ENCODE results near the gene NEU4.
"Not testable (repeated sequence)": the region's sequence is repeated elsewhere in the genome, so short reads cannot be mapped to it uniquely, and the experiment has no call there.

Gene NEU4

GRCh38 chr2:241812730-241813643, 4.0 kb downstream of the NEU4 start:
- Histone ChIP-seq H3K9me3 (ENCODE audit: low read length) (no peaks in the 10 kb centered on the region), H3K9ac (ENCODE audit: low read length) (no peak overlapping the region), H3K36me3 (ENCODE audit: insufficient read depth, low read length) (no peaks in the 10 kb centered on the region), H3K4me1 (ENCODE audit: insufficient read depth, low read length) (no peaks in the 10 kb centered on the region), H3K27me3 (ENCODE audit: control insufficient read depth in 1 of 2, insufficient read depth in 2 of 2, low read length in 2 of 2) (peaks cover 0 to 17% of the 10 kb centered on the region in 2 donors), H3K27ac (ENCODE audit: low read depth, low read length) (no peak overlapping the region), H3K4me3 (ENCODE audit: low read depth in 1 of 2, low read length in 2 of 2) (no peak overlapping the region)

GRCh38 chr2:241813644-241814392, 4.8 kb downstream of the NEU4 start:
- no peaks in the 10 kb centered on the region for H3K9me3 ChIP-seq (ENCODE audit: low read length)
- H3K27ac ChIP-seq (ENCODE audit: low read depth, low read length): no peak overlapping the region
- H3K9ac ChIP-seq (ENCODE audit: low read length): no peak overlapping the region
- H3K27me3 ChIP-seq (ENCODE audit: control insufficient read depth in 1 of 2, insufficient read depth in 2 of 2, low read length in 2 of 2): peaks cover 0 to 17% of the 10 kb centered on the region in 2 donors
- H3K36me3 ChIP-seq (ENCODE audit: insufficient read depth, low read length): no peaks in the 10 kb centered on the region
- no peaks in the 10 kb centered on the region for H3K4me1 ChIP-seq (ENCODE audit: insufficient read depth, low read length)
- no peak overlapping the region for H3K4me3 ChIP-seq (ENCODE audit: low read depth in 1 of 2, low read length in 2 of 2)

GRCh38 chr2:241814393-241814642, 5.3 kb downstream of the NEU4 start:
- H3K36me3 ChIP-seq (ENCODE audit: insufficient read depth, low read length): no peaks in the 10 kb centered on the region
- no peak overlapping the region for H3K9ac ChIP-seq (ENCODE audit: low read length)
- no peak overlapping the region for H3K4me3 ChIP-seq (ENCODE audit: low read depth in 1 of 2, low read length in 2 of 2)
- no peaks in the 10 kb centered on the region for H3K9me3 ChIP-seq (ENCODE audit: low read length)
- H3K27me3 ChIP-seq (ENCODE audit: control insufficient read depth in 1 of 2, insufficient read depth in 2 of 2, low read length in 2 of 2): peaks cover 0 to 17% of the 10 kb centered on the region in 2 donors
- H3K4me1 ChIP-seq (ENCODE audit: insufficient read depth, low read length): no peaks in the 10 kb centered on the region
- H3K27ac ChIP-seq (ENCODE audit: low read depth, low read length): no peak overlapping the region

- Histone ChIP-seq H3K27me3 (ENCODE audit: control insufficient read depth in 1 of 2, insufficient read depth in 2 of 2, low read length in 2 of 2) (peaks cover 0 to 17% of the 10 kb centered on the region in 2 donors), H3K9me3 (ENCODE audit: low read length) (no peaks in the 10 kb centered on the region), H3K27ac (ENCODE audit: low read depth, low read length) (no peak overlapping the region), H3K4me3 (ENCODE audit: low read depth in 1 of 2, low read length in 2 of 2) (no peak overlapping the region), H3K36me3 (ENCODE audit: insufficient read depth, low read length) (no peaks in the 10 kb centered on the region), H3K9ac (ENCODE audit: low read length) (no peak overlapping the region), H3K4me1 (ENCODE audit: insufficient read depth, low read length) (no peaks in the 10 kb centered on the region)
Measured at GRCh38 chr2:241814643-241815476, 5.9 kb downstream of the NEU4 start.

GRCh38 chr2:241815477-241816430, 6.8 kb downstream of the NEU4 start:
- Histone ChIP-seq H3K36me3 (ENCODE audit: insufficient read depth, low read length) (no peaks in the 10 kb centered on the region), H3K4me3 (ENCODE audit: low read depth in 1 of 2, low read length in 2 of 2) (no peak overlapping the region), H3K9me3 (ENCODE audit: low read length) (no peaks in the 10 kb centered on the region), H3K4me1 (ENCODE audit: insufficient read depth, low read length) (no peaks in the 10 kb centered on the region), H3K27ac (ENCODE audit: low read depth, low read length) (no peak overlapping the region), H3K9ac (ENCODE audit: low read length) (no peak overlapping the region), H3K27me3 (ENCODE audit: control insufficient read depth in 1 of 2, insufficient read depth in 2 of 2, low read length in 2 of 2) (peaks cover 0 to 17% of the 10 kb centered on the region in 2 donors)

GRCh38 chr2:241816431-241817121, 7.6 kb downstream of the NEU4 start:
- Histone ChIP-seq H3K27ac (ENCODE audit: low read depth, low read length) (no peak overlapping the region), H3K27me3 (ENCODE audit: control insufficient read depth in 1 of 2, insufficient read depth in 2 of 2, low read length in 2 of 2) (peaks cover 0 to 17% of the 10 kb centered on the region in 2 donors), H3K9ac (ENCODE audit: low read length) (no peak overlapping the region), H3K9me3 (ENCODE audit: low read length) (no peaks in the 10 kb centered on the region), H3K36me3 (ENCODE audit: insufficient read depth, low read length) (no peaks in the 10 kb centered on the region), H3K4me3 (ENCODE audit: low read depth in 1 of 2, low read length in 2 of 2) (no peak overlapping the region), H3K4me1 (ENCODE audit: insufficient read depth, low read length) (no peaks in the 10 kb centered on the region)

GRCh38 chr2:241817126-241817820, 8.3 kb downstream of the NEU4 start:
- peaks cover 0 to 17% of the 10 kb centered on the region in 2 donors for H3K27me3 ChIP-seq (ENCODE audit: control insufficient read depth in 1 of 2, insufficient read depth in 2 of 2, low read length in 2 of 2)
- no peak overlapping the region for H3K4me3 ChIP-seq (ENCODE audit: low read depth in 1 of 2, low read length in 2 of 2)
- H3K36me3 ChIP-seq (ENCODE audit: insufficient read depth, low read length): no peaks in the 10 kb centered on the region
- no peak overlapping the region for H3K27ac ChIP-seq (ENCODE audit: low read depth, low read length)
- no peaks in the 10 kb centered on the region for H3K9me3 ChIP-seq (ENCODE audit: low read length)
- no peak overlapping the region for H3K9ac ChIP-seq (ENCODE audit: low read length)
- no peaks in the 10 kb centered on the region for H3K4me1 ChIP-seq (ENCODE audit: insufficient read depth, low read length)

- H3K27me3 ChIP-seq (ENCODE audit: control insufficient read depth in 1 of 2, insufficient read depth in 2 of 2, low read length in 2 of 2): peaks cover 0 to 17% of the 10 kb centered on the region in 2 donors
- not testable (repeated sequence) for H3K36me3 ChIP-seq (ENCODE audit: insufficient read depth, low read length); H3K4me1 ChIP-seq (ENCODE audit: insufficient read depth, low read length); H3K9ac ChIP-seq (ENCODE audit: low read length); H3K9me3 ChIP-seq (ENCODE audit: low read length); H3K4me3 ChIP-seq (ENCODE audit: low read depth in 1 of 2, low read length in 2 of 2); H3K27ac ChIP-seq (ENCODE audit: low read depth, low read length)
Measured at GRCh38 chr2:241817821-241818215, 8.8 kb downstream of the NEU4 start.

- Histone ChIP-seq H3K4me1 (ENCODE audit: insufficient read depth, low read length) (no peaks in the 10 kb centered on the region), H3K27ac (ENCODE audit: low read depth, low read length) (no peak overlapping the region), H3K9ac (ENCODE audit: low read length) (no peak overlapping the region), H3K4me3 (ENCODE audit: low read depth in 1 of 2, low read length in 2 of 2) (no peak overlapping the region), H3K36me3 (ENCODE audit: insufficient read depth, low read length) (no peaks in the 10 kb centered on the region), H3K27me3 (ENCODE audit: control insufficient read depth in 1 of 2, insufficient read depth in 2 of 2, low read length in 2 of 2) (peaks cover 0 to 17% of the 10 kb centered on the region in 2 donors), H3K9me3 (ENCODE audit: low read length) (no peaks in the 10 kb centered on the region)
Measured at GRCh38 chr2:241818229-241818942, 9.4 kb downstream of the NEU4 start.

Measured in muscle layer of colon (tissue), 2 donors.